M059J (cell line): ENCODE data around the gene IFNA16. TPM values are rescaled to one million over a fixed set of nuclear protein-coding genes. Genes with fewer than 3 reads are reported as not detected.
"Not testable (repeated sequence)": the region's sequence is repeated elsewhere in the genome, so short reads cannot be mapped to it uniquely, and the experiment has no call there.

Experiments used
- DNase-seq: peaks from one replicate; pipeline ENCODE4 v3.0.0-alpha.2; 2012; ENCODE audit warnings: low read depth
- total RNA-seq: library from RNA; depleted of rRNA; stranded (reverse); fragments of >200 nt; shearing (Covaris generic); gene quantifications from 2 replicates; pipeline ENCODE4 v1.2.3, GENCODE V29; 2014; rRNA removed

IFNA16 gene
- total RNA-seq, 1 experiment from 2014 or later = not detected

DNA sequence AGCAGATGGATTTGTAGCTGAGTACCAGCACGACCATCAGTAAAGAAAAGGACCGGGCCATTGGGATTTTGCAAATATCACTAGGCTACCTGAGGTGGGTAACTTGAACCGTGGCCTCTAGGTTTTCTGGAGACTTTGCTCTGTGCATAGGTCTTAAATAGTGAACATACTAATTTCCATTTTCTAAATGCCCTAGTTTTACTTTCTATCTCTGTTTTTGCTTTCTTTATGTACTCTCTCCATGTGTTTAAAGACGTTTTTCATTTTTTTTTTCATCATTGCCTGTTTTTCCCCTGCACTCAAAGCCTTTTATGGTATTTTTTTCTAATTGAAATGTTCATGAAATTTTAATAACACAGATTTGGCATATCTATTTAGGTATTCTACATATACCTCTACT lies 15.0 kb downstream of the IFNA16 start, which contains the start of gene IFNA7:
IFNA7 (minus strand) TSS at position 101 of the 400 bp plus-strand sequence; CDS start at position 61, 40 bp downstream.
- DNase-seq = not testable (repeated sequence)

- DNase-seq = peak; percentile 43
These were observed 22.0 kb downstream of the IFNA16 start for GRCh38 chr9:21194867-21195776.

DNA sequence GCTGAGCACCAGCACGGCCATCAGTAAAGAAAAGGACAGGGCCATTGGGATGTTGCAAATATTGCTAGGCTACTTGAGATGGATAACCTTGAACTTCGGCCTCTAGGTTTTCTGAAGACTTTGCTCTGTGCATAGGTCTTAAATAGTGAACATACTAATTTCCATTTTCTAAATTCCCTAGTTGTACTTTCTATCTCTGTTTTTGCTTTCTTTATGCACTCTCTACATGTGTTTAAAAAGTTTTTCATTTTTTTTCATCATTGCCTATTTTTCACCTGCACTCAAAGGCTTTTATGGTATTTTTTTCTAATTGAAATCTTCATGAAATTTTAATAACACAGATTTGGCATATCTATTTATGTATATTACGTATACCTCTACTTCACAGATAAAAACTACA lies 29.6 kb downstream of the IFNA16 start, which contains the start of gene IFNA4:
IFNA4 (minus strand) TSS at position 101 of the 400 bp plus-strand sequence; CDS start at position 45, 56 bp downstream.
- not testable (repeated sequence) for DNase-seq

DNA sequence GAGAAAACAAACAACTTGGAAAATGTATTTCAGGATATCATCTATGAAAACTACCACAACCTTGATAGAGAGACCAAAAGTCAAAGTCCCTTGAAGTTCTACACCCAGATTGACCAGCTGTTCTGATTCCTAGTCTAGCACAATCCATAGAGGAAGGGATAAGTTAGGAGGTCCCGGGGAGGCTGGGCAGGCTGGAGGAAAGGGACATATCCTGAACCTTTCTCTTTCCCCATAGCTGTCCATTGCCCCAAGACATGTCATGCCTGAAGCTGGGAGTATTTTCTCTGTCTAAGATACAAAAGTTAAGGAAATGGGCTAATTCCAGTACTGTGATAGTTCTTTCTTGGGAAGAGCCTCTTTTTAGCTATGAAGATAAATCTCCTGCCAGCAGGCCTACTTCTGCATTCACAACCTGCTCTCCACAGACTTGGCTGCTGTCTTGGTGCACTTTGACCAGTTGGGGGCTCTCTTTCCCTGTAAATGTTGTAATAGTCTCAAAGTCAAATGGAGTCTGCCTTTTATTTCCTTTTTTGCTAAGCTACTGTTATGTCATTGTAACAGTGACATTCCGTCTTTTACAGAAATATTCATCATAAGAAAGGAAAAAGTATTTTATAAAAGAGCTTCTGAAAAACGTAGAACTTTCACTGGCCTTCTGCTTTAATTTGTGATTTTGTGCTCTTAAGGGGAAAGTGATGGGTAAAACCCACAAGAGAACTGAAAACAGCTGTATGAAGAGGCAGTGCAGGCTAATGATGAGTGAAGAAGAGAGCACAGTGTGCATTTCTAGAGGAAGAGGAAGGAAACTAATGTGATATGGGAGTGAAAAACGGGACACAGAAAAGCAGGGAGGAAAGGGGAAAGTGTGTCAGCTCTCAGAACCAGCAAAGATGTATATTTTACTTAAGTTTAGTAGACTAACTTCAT lies 34.0 kb downstream of the IFNA16 start:
- DNase-seq = peak; percentile 22

DNA sequence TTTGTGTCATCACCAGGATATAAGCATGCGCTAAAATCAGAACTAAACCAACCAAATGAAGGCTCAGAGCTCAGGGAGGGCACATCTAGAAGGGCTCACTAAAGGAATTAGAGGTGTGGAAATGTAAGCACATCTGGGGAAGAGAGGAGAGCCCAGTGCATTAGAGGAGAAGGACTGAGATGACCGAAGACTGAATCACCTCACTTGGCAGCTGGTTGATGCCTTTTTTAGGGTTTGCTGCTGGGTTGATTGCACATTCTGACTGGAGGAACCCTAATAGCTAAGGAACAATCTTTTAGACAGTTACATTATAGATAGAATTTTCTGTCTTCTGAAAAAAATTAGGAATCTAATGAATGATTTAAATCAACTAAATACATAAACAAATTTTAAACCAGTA lies 42.4 kb downstream of the IFNA16 start:
- DNase-seq = peak; percentile 7

DNA sequence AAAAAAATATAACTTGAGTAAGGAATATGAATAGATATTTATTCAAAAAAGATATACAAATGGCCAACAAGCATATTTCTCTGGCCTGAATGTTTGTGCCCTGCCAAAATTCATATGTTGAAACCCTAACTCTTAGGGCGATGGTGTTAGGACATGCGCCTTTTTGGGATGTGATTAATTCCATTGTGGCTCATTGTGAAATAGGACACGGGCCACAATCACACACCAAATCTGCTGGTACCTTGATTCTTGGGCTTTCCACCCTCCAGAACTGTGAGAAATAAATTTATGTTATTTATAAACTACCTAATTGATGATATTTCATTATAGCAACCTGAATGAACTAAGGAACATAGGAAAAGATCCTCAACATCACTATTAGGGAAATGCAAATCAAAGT lies 45.0 kb downstream of the IFNA16 start:
- DNase-seq = no peak

DNA sequence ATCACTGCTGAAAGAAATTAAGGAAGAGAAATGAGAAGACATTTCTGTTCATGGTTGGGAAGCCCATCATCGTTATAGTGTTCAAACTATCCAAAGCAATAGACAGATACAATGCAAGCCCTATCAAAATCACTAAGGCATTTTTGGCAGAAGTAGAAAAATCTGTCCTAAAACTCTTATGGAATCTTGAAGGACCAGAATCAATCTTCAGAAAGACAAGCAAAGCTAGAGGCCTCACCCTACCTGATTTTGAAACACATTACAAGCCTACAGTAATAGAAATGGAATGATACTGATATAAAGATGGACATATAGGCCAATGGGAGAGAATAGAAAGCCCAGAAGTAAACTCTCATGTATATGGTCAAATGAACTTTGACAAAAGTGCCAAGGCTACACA lies 45.8 kb downstream of the IFNA16 start:
- no peak for DNase-seq

- not testable (repeated sequence) for DNase-seq
These were observed 50.6 kb downstream of the IFNA16 start, which contains the start of gene IFNA21 for GRCh38 chr9:21166560-21166959. Gene IFNA21 (minus strand): TSS chr9:21166660. CDS start chr9:21166612, 48 bp downstream.

Other genes with a start within 250 kb of the IFNA16 start
- gene HACD4, start 185.7 kb downstream of the IFNA16 start, total RNA-seq = 4.1 TPM in 2 replicates
- 0.52 TPM in 1 of 2 replicates, not detected in the other for gene IFNB1, start 139.4 kb downstream of the IFNA16 start, total RNA-seq
- gene IFNW1, start 75.5 kb downstream of the IFNA16 start, total RNA-seq = not detected in 2 replicates
- gene IFNA21, start 50.7 kb downstream of the IFNA16 start, total RNA-seq = not detected in 2 replicates
- gene IFNA4, start 29.7 kb downstream of the IFNA16 start, total RNA-seq = not detected in 2 replicates
- gene IFNA7, start 15.1 kb downstream of the IFNA16 start, total RNA-seq = not detected in 2 replicates
- gene IFNA10, start 10.2 kb downstream of the IFNA16 start, total RNA-seq = not detected in 2 replicates
- not detected in 2 replicates for gene IFNA17, start 10.9 kb upstream of the IFNA16 start, total RNA-seq
- gene IFNA14, start 22.7 kb upstream of the IFNA16 start, total RNA-seq = not detected in 2 replicates
- not detected in 2 replicates for gene IFNA5, start 88.0 kb upstream of the IFNA16 start, total RNA-seq
- 15.9 and 24.5 TPM in 2 replicates for gene KLHL9, start 118.1 kb upstream of the IFNA16 start, total RNA-seq
- gene IFNA6, start 133.6 kb upstream of the IFNA16 start, total RNA-seq = not detected in 2 replicates
- gene IFNA13, start 150.7 kb upstream of the IFNA16 start, total RNA-seq = not detected in 2 replicates
- gene IFNA2, start 168.1 kb upstream of the IFNA16 start, total RNA-seq = not detected in 2 replicates
- not detected in 2 replicates for gene IFNA8, start 191.8 kb upstream of the IFNA16 start, total RNA-seq
- not detected in 2 replicates for gene IFNA1, start 223.1 kb upstream of the IFNA16 start, total RNA-seq